HG03135 (cell line): ENCODE data around the gene DGCR2.
"Not testable (repeated sequence)": the region's sequence is repeated elsewhere in the genome, so short reads cannot be mapped to it uniquely, and the experiment has no call there.

Source experiments
- ATAC-seq: cut with Tn5 transposase; IDR thresholded peaks from one replicate; pipeline ENCODE4 v1.9.1; 2021; ENCODE audit warnings: mild to moderate bottlenecking, moderate library complexity; ENCODE audit not compliant: unreplicated experiment

DGCR2 gene

DNA sequence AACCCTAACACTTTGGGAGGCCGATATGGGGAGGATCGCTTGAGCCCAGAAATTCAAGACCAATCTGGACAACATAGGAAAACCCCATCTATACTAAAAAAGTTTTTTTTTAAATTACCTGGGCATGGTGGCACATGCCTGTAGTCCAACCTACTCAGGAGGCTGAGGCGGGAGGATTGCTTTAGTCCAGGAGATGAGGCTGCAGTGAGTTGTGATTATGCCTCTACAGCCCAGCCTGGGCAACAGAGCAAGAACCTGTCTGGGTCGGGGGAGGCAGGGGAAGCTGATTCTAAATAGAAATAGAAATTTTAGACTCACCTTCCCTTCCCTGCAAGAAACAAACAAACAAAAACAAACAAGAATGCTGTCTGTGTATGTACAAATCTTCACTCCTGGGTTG is 133.3 kb downstream of the DGCR2 start:
- no peak for ATAC-seq

DNA sequence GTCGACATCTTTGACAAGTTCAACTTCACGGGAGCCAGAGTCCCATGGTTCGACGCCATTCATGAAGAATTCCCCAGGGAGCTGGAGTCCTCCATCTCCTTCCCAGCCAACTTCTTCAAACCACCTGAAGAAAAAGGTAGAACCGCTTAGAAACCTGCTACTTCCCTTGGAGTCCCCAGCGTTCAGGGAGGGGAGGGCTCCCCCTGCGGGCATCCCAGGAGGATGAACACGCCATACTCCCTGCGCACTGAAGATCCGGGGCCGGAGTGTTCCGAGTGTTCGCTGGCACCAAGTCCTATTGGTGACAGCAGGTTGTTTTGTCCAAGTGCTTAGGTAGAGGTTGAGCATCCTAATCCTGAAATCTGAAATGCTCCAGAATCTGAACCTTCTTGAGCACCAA is 134.4 kb downstream of the DGCR2 start:
- no peak for ATAC-seq

DNA sequence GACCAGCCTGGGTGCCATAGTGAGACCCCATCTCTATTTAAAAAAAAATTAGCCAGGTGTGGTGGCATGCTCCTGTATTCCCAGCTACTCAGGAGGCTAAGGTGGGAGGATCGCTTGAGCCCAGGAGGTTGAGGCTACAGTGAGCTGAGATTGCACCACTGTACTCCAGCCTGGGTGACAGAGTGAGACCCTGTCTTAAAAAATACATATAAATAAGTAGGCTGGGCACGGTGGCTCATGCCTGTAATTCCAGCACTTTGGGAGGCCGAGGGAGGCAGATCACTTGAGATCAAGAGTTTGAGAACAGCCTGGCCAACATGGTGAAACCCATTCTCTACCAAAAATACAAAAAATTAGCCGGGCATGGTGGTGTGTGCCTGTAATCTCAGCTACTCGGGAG is 135.1 kb downstream of the DGCR2 start:
- not testable (repeated sequence) for ATAC-seq
